GM12872 (cell line): ENCODE measurements around the gene GJA8.

ENCODE experiments used
- TF ChIP-seq, protein P1 (sequence below): IDR thresholded peaks from 3 replicates; pipeline ENCODE4 v1.5.1; 2011; ENCODE audit warnings: low read depth, mild to moderate bottlenecking, low read length, moderate library complexity; ENCODE audit not compliant: insufficient read depth

GJA8 gene

DNA sequence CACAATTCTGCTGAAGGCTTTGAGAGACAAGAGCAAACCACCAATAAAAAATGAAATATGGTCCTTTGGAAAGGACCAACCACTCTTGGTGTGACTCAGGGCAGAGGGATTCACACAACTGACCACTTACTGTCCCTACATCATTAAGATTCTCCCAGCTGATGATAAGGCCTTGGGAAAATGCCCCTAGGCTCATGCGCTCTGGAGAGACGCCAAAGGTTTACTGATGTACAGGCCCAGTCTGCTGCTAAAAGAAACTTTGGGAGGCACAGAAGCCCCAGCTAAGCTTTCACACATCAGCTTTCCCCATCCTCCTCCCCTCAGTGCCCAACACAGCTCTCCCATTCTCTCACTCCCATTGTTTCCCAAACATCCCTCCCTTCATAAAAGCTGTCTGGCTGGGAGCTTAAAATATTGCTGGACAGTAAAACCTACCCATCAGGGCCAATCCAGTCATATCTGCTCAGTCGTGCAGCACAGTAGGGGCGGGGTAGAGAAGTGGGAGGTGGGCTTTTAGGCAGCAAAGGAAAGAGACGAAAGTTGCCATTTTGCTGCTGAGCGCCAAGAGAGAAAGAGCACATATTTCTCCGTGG, at the start of gene GJA8:
Gene GJA8 (plus strand): TSS at position 543 of the 593 bp plus-strand sequence. CDS start 5,161 bp downstream, outside the sequence.
- TF ChIP-seq, protein P1, sequence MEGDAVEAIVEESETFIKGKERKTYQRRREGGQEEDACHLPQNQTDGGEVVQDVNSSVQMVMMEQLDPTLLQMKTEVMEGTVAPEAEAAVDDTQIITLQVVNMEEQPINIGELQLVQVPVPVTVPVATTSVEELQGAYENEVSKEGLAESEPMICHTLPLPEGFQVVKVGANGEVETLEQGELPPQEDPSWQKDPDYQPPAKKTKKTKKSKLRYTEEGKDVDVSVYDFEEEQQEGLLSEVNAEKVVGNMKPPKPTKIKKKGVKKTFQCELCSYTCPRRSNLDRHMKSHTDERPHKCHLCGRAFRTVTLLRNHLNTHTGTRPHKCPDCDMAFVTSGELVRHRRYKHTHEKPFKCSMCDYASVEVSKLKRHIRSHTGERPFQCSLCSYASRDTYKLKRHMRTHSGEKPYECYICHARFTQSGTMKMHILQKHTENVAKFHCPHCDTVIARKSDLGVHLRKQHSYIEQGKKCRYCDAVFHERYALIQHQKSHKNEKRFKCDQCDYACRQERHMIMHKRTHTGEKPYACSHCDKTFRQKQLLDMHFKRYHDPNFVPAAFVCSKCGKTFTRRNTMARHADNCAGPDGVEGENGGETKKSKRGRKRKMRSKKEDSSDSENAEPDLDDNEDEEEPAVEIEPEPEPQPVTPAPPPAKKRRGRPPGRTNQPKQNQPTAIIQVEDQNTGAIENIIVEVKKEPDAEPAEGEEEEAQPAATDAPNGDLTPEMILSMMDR: no peak

DNA sequence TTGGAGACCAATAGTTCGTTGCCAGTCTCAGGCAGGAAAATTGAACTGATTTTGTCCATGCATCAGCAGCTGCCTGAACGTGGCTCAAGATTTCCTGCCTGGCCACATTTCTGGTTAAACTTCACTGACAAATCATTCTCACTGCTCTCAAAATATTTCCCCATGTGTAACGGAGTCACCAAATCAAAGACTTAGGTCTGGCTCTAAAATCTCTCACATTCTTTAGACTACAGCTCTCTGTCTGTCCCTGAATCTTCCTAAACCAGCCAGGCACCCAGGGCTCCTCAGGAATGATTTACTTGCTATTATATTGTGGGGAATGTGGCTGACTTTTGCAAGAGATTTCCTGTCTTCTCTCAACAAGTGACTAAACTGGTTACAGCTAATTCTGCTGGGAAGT, 49.2 kb upstream of the GJA8 start:
- TF ChIP-seq, protein P1: no peak

DNA sequence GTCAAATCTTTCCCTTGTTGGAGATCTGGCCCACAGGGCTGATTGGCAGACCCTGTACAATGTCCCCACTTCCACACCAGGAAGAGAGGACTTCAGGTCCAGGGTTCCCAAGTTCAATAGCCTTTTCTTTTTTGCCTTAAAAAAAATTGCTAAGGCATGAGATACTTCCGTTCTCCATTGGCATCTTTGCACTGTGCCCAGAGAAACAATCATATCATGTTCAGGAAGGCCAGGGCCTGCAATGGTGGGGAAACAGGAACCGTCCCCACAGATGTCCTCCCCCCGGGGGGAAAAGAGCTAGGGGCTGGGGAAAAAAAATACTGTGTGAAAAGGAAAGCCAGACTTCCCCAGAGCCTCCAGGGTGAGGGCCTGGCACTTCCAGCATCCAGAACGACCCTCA, 24.6 kb upstream of the GJA8 start:
- TF ChIP-seq, protein P1: no peak

DNA sequence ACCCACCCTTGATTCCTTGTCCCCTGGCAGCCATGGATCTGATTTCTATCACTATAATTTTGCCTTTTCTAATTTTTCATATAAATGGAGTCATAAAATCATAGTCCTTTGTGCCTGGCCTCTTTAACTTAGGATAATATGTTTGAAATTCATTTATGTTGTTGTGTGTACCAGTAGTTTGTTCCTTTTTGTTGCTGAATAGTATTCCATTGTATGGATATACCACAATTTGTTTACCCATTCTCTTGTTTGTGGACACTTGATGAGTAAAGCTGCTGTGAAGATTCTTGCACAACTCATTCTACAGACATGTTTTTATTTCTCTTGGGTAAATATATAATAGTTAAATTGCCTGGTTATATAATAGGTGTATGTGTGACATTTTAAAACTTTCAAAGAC, 22.7 kb upstream of the GJA8 start:
- TF ChIP-seq, protein P1: no peak

DNA sequence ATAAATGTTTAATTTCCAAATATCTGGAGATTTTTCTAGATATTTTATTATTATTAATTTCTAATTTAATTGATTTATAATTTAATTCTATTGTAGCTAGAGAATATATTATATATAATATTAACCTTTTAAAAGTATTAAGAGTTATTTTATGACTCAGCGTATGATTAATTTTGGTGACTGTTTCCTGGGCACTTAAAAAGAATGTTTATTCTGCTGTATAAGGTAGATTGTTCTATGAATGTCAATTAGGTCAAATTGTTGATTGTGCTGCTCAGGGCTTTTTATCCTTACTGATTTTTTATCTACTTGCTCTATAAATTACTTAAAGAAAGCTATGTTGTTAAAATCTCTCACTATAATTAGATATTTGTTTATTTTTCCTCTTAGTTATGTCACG, 20.1 kb upstream of the GJA8 start:
- TF ChIP-seq, protein P1: no peak

DNA sequence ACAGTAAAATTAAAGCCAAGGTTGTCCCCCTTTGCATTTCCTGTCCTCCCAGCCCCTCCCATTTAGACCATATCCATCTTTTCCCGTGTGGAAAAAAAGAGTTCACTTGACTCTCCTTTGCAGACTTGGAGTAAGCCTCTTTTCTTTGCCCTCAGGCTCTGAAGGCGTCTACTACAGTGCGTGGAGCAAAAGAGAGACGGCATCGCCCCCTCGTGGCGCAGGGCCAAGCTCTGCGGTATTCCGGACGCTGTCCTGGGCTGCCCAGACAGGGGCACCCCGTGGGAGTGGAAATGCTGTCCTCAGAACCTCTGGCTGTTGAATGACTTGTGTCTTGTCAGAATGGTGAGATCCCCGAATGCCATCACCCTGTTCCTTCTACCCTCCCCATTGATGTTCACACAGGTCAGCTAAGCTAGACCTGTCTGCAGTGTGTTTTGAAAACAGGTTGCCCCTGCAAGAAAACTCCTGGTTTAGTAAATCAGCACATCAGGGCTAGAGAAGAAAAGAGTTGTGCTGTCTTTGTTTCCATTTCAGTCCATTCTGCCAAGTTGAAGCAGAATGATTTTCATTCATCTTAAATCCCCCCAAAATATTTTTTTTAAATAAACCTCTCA, 12.3 kb upstream of the GJA8 start:
- TF ChIP-seq, protein P1: peak; percentile 83

DNA sequence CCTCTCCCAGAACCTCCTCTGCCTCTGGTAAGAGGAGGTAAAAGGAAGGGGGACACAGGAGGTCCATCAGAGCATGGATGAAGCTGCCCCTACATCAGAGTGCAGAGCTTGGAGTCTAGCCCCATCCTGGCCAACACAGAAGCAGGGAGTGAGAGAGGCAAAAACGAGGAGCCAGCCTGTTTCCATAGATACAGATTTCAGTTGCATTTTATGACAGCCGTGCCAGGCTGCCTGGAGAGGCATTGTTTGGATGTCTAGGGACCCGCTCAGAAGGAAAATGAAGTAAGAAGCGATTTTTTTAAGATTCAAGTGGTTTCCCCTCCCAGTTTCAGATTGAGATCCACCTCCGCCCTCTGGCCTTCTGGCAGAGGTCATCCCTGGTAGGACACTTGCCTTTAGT, 11.5 kb upstream of the GJA8 start:
- TF ChIP-seq, protein P1: no peak

DNA sequence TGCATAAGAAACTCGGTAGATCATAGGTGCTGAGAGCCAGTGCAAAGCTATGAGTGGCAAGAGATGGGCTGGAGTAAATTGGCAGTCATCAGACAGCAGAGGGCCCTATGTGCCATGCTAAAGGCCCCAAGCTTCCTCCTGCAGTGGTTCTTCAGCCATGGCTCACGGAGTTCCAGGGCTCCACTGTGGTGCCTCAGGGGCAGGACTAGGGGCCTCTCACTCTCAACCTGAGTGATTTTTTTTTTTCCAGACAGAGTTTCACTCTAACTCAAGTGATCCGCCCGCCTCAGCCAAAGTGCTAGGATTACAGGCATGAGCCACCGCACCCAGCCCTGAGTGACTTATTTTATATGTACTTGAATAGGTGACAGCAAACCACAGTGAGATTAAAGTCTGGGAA, 10.4 kb upstream of the GJA8 start:
- TF ChIP-seq, protein P1: peak; percentile 20; the same call in 1 of the 3 replicates
